HepG2 (cell line): ENCODE results near the gene IGSF8. TPM values are rescaled to one million over a fixed set of nuclear protein-coding genes. Genes with fewer than 3 reads are reported as not detected.

Experiments
- ATAC-seq: fragments of 200-7000 bp; cut with Tn5 transposase; 3 replicates; pipeline ENCODE4 v1.9.1; 2020; ENCODE audit warnings: mild to moderate bottlenecking, moderate library complexity
- BruUV-seq: library from RNA; stranded (reverse); fragments of 400-500 nt; replicated peaks from 2 replicates; lab custom pipeline; 2021; lab: Mats Ljungman, UMichigan
- CTCF ChIA-PET: fragments of 300-600 bp; formaldehyde crosslinking; extraction: SDS; loops from one replicate; lab custom pipeline; 2021; ENCODE audit warnings: low total read pairs, inconsistent platforms, low intra/inter-chr PET ratio; lab: Yijun Ruan, JAX
- POLR2A ChIA-PET: fragments of 350-600 bp; sonication (Branson Sonifier 250); formaldehyde crosslinking; loops from one replicate; lab custom pipeline; 2020; ENCODE audit warnings: antibody characterized with exemption, inconsistent platforms; lab: Yijun Ruan, JAX
- DNase-seq: peaks from one replicate; pipeline ENCODE4 v3.0.0-alpha.2; 2015; ENCODE audit warnings: low spot score
- FAIRE-seq: peaks from 3 replicates; lab custom pipeline; 2011; peaks lifted over from hg19 to GRCh38; lab: Jason Lieb, UNC
- H2AFZ ChIP-seq: one replicate; pipeline ENCODE4 v1.6.1; 2011; ENCODE audit warnings: low read length, inconsistent platforms
- H3K27ac ChIP-seq: fragments of 300-600 bp; 3 replicates; pipeline ENCODE4 v1.8.0; 2011; ENCODE audit warnings: mixed run types, mild to moderate bottlenecking, mixed read lengths, low read length, inconsistent platforms; ENCODE audit not compliant: insufficient read depth; ENCODE audit errors: extremely low read length
- H3K27me3 ChIP-seq, 2 experiments: fragments of 200-600 bp in 1 of 2; 2 replicates in 1 of 2; 3 replicates in 1 of 2; pipeline versions ENCODE4 v1.6.0 to v1.8.0; 2011; ENCODE audit warnings: low read length in 2 of 2, mild to moderate bottlenecking in 2 of 2, moderate library complexity in 2 of 2, inconsistent platforms in 1 of 2; ENCODE audit not compliant: insufficient read depth in 2 of 2, control insufficient read depth in 1 of 2
- H3K36me3 ChIP-seq, 2 experiments: fragments of 200-600 bp in 1 of 2; replicated peaks in 1 of 2; 2 replicates in 1 of 2; 3 replicates in 1 of 2; pipeline versions ENCODE4 v1.5.1 to v1.8.0; 2011; ENCODE audit warnings: low read length in 2 of 2, inconsistent platforms in 1 of 2; ENCODE audit not compliant: insufficient read depth in 2 of 2, control insufficient read depth in 1 of 2
- H3K4me1 ChIP-seq: 2 replicates; pipeline ENCODE4 v1.5.1; 2012; ENCODE audit warnings: low read length, inconsistent platforms; ENCODE audit not compliant: insufficient read depth
- H3K4me2 ChIP-seq: 2 replicates; pipeline ENCODE4 v1.6.0; 2011; ENCODE audit warnings: low read depth, low read length, inconsistent platforms
- H3K4me3 ChIP-seq, 3 experiments: fragments of 200-600 bp in 1 of 3; sonication (generic), shearing (Covaris generic) in 1 of 3; replicated peaks in 1 of 3; 2 replicates each; pipeline ENCODE4 v1.5.1; 2011 to 2016; ENCODE audit warnings: low read length in 3 of 3, inconsistent platforms in 2 of 3, low read depth in 2 of 3, mild to moderate bottlenecking in 2 of 3, control low read depth in 1 of 3, mixed read lengths in 1 of 3; ENCODE audit not compliant: insufficient read depth in 1 of 3
- H3K79me2 ChIP-seq: one replicate; pipeline ENCODE4 v1.6.1; 2011; ENCODE audit warnings: low read length, inconsistent platforms; ENCODE audit not compliant: insufficient read depth
- H3K9ac ChIP-seq: 2 replicates; pipeline ENCODE4 v1.6.0; 2011; ENCODE audit warnings: mild to moderate bottlenecking, low read depth, low read length, inconsistent platforms; ENCODE audit not compliant: insufficient read depth
- H3K9me3 ChIP-seq: 2 replicates; pipeline ENCODE4 v1.5.1; 2012; ENCODE audit warnings: mild to moderate bottlenecking, low read length
- H4K20me1 ChIP-seq: 2 replicates; pipeline ENCODE4 v1.6.0; 2011; ENCODE audit warnings: inconsistent platforms, mild to moderate bottlenecking, low read length, moderate library complexity; ENCODE audit not compliant: insufficient read depth
- ADNP ChIP-seq: sonication (generic); formaldehyde crosslinking; IDR thresholded peaks from 2 replicates; pipeline ENCODE4 v1.4.0; 2020; ENCODE audit warnings: missing genetic modification reagents
- AHR ChIP-seq: IDR thresholded peaks from 2 replicates; pipeline ENCODE4 v1.6.1; 2018; ENCODE audit warnings: missing genetic modification reagents, missing compliant biosample characterization
- EED ChIP-seq: sonication (generic); formaldehyde crosslinking; IDR thresholded peaks from 2 replicates; pipeline ENCODE4 v1.5.0; 2020; ENCODE audit warnings: mild to moderate bottlenecking, missing genetic modification reagents
- HNRNPK ChIP-seq: fragments of 200-400 bp; formaldehyde crosslinking; IDR thresholded peaks from 2 replicates; pipeline ENCODE4 v1.6.1; 2018; ENCODE audit warnings: low read length, low read depth, moderate library complexity, mild to moderate bottlenecking; ENCODE audit not compliant: poor library complexity, severe bottlenecking
- KAT2B ChIP-seq: fragments of 150-350 bp; IDR thresholded peaks from 2 replicates; pipeline ENCODE4 v1.6.1; 2014; ENCODE audit warnings: low read depth, low read length, borderline replicate concordance
- LCORL ChIP-seq, 2 experiments: fragments of 450-650 bp in 1 of 2; sonication (generic) in 1 of 2; formaldehyde crosslinking in 1 of 2; IDR thresholded peaks; 2 replicates each; pipeline versions ENCODE4 v1.5.0 to v1.6.1; 2017 to 2020; ENCODE audit warnings: antibody characterized with exemption in 1 of 2, missing genetic modification reagents in 1 of 2
- PHF21A ChIP-seq: sonication (generic); formaldehyde crosslinking; IDR thresholded peaks from 2 replicates; pipeline ENCODE4 v1.5.0; 2020; ENCODE audit warnings: mild to moderate bottlenecking, missing genetic modification reagents
- PPARG ChIP-seq: conservative IDR thresholded peaks from 2 replicates; pipeline ENCODE4 v1.6.1; 2016; ENCODE audit warnings: missing biosample characterization, missing genetic modification reagents
- ZBTB20 ChIP-seq: sonication (generic); formaldehyde crosslinking; IDR thresholded peaks from 2 replicates; pipeline ENCODE4 v1.8.1; 2023; ENCODE audit warnings: missing genetic modification reagents, low read depth, mild to moderate bottlenecking, borderline replicate concordance
- ZIK1 ChIP-seq: sonication (generic); formaldehyde crosslinking; IDR thresholded peaks from 2 replicates; pipeline ENCODE4 v1.5.0; 2020; ENCODE audit warnings: mild to moderate bottlenecking, low read depth, missing genetic modification reagents, borderline replicate concordance
- ZNF101 ChIP-seq: sonication (generic); formaldehyde crosslinking; IDR thresholded peaks from 2 replicates; pipeline ENCODE4 v1.4.0; 2020; ENCODE audit warnings: mild to moderate bottlenecking, low read depth, missing genetic modification reagents, borderline replicate concordance
- ZNF232 ChIP-seq: sonication (generic); formaldehyde crosslinking; IDR thresholded peaks from 2 replicates; pipeline ENCODE4 v1.4.0; 2020; ENCODE audit warnings: missing genetic modification reagents, borderline replicate concordance
- WGBS: methylation state at CpG from one replicate; pipeline ENCODE4 v1.1.6; 2017; ENCODE audit warnings: low lambda C conversion rate; 5-methylcytosine and 5-hydroxymethylcytosine counted together
- in situ Hi-C: cut with HindIII; loops from 2 replicates; pipeline ENCODE4 v1.10.0; 2017; ENCODE audit warnings: low pct_unique_long_range_greater_than_20kb; ENCODE audit not compliant: extremely low pct_ligation_motif_present
- intact Hi-C: fragments of 100-400 bp; cut with micrococcal nuclease; formaldehyde crosslinking; loops from one replicate; pipeline ENCODE4 v1.10.0; 2022; ENCODE audit not compliant: unreplicated experiment
- polyA plus RNA-seq, 8 experiments: library from polyadenylated mRNA; depleted of rRNA in 3 of 8; stranded (reverse) in 7 of 8; unstranded in 1 of 8; fragments of >200 nt; fragmentation: Illumina TruSeq in 4 of 8; extraction: Trizol in 4 of 8; gene quantifications; 2 replicates each; pipeline versions ENCODE4 v1.2.1 to v1.2.3, GENCODE V29; 2011 to 2016; ENCODE audit warnings: low read depth in 4 of 8, missing spikeins in 1 of 8, mixed read lengths in 1 of 8; ENCODE audit not compliant: insufficient read depth in 1 of 8
- total RNA-seq, 5 experiments: library from RNA; depleted of rRNA; stranded (reverse); fragments of >200 nt; fragmentation: Illumina TruSeq; extraction: Trizol; gene quantifications; 2 replicates each; pipeline ENCODE4 v1.2.3, GENCODE V29; 2016; ENCODE audit warnings: low read depth in 1 of 5
- TF ChIP-seq, protein P1 (sequence below): sonication (generic); formaldehyde crosslinking; IDR thresholded peaks from 2 replicates; pipeline ENCODE4 v1.5.1; 2020; ENCODE audit warnings: missing genetic modification reagents, mild to moderate bottlenecking, borderline replicate concordance
- TF ChIP-seq, protein P2 (sequence below): sonication (generic); formaldehyde crosslinking; IDR thresholded peaks from 2 replicates; pipeline ENCODE4 v1.4.0; 2020; ENCODE audit warnings: missing genetic modification reagents
- TF ChIP-seq, protein P3 (sequence below): sonication (generic); formaldehyde crosslinking; IDR thresholded peaks from 2 replicates; pipeline ENCODE4 v1.8.0; 2022; ENCODE audit warnings: missing genetic modification reagents, mild to moderate bottlenecking, borderline replicate concordance

Gene IGSF8
- total and polyA plus RNA-seq, 2 of the 13 experiments (the other 11 are each of a cell fraction or from before 2014, with no cell fraction given): 24.0 to 41.0 TPM

DNA sequence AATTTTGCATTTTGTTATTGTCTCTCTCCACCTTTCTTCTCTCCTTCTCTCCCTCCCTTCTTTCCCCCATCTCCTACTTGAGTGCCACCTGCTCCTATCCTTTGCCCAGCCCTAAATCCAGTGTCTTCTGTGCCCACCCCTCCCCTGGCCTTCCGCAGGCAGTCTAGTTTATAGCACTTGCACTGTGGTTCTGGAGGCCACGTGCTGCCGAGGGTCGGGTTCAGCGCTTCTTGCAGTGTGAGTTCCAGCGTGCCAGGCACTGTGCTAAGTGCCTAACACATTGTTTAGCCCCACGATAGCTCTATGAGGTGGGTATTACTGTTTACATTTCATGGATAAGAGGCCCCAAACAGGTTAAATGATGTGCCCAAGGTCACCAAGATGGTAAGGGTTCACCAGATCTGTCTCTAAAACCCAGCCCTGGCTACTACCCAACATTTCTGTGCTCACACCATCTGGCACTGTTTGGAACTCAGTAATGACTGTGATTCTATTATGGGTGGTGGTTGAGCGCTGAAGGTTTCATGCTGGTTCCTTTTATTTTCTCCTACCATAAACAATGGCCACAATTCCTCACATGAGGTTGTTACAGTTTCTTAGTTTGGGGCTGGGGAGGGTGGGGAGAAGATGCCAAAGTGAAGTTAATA, 38.9 kb upstream of the IGSF8 start:
- intact Hi-C loops (no loop called here), in situ Hi-C loops (no loop called here)
- H3K79me2 ChIP-seq: no peaks in the 10 kb centered on the region

More for the DNA sequence above, 38.9 kb upstream of the IGSF8 start:
- WGBS: 64% methylated on average over 8 of the region's 8 CpGs
- Histone ChIP-seq H3K9me3 (no peaks in the 10 kb centered on the region), H3K27me3 (no peaks in the 10 kb centered on the region), H3K36me3 (no peaks in the 10 kb centered on the region), H3K9ac (no peak overlapping the region), H4K20me1 (no peaks in the 10 kb centered on the region), H3K4me2 (no peak overlapping the region)
- ATAC-seq: no peak
- no peak for DNase-seq
- TF ChIP-seq ZNF101: no peak
- no peak for TF ChIP-seq HNRNPK
- no peak for TF ChIP-seq EED (CRISPR knock-in tag)
- TF ChIP-seq ADNP (CRISPR knock-in tag): no peak
- no peak for TF ChIP-seq KAT2B
- TF ChIP-seq AHR: no peak
- TF ChIP-seq ZNF232 (CRISPR knock-in tag): no peak
- TF ChIP-seq, protein P1, sequence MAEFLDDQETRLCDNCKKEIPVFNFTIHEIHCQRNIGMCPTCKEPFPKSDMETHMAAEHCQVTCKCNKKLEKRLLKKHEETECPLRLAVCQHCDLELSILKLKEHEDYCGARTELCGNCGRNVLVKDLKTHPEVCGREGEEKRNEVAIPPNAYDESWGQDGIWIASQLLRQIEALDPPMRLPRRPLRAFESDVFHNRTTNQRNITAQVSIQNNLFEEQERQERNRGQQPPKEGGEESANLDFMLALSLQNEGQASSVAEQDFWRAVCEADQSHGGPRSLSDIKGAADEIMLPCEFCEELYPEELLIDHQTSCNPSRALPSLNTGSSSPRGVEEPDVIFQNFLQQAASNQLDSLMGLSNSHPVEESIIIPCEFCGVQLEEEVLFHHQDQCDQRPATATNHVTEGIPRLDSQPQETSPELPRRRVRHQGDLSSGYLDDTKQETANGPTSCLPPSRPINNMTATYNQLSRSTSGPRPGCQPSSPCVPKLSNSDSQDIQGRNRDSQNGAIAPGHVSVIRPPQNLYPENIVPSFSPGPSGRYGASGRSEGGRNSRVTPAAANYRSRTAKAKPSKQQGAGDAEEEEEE (CRISPR knock-in tag): no peak
- no peak for TF ChIP-seq LCORL (IDR thresholded peaks at IDR 0.05)
- no peak for TF ChIP-seq LCORL (CRISPR knock-in tag; IDR thresholded peaks at IDR 0.05)
- TF ChIP-seq ZIK1: no peak
- no peak for TF ChIP-seq PHF21A (CRISPR knock-in tag)
- TF ChIP-seq, protein P2, sequence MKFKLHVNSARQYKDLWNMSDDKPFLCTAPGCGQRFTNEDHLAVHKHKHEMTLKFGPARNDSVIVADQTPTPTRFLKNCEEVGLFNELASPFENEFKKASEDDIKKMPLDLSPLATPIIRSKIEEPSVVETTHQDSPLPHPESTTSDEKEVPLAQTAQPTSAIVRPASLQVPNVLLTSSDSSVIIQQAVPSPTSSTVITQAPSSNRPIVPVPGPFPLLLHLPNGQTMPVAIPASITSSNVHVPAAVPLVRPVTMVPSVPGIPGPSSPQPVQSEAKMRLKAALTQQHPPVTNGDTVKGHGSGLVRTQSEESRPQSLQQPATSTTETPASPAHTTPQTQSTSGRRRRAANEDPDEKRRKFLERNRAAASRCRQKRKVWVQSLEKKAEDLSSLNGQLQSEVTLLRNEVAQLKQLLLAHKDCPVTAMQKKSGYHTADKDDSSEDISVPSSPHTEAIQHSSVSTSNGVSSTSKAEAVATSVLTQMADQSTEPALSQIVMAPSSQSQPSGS (CRISPR knock-in tag): no peak
- TF ChIP-seq ZBTB20 (CRISPR knock-in tag): no peak
- TF ChIP-seq, protein P3, sequence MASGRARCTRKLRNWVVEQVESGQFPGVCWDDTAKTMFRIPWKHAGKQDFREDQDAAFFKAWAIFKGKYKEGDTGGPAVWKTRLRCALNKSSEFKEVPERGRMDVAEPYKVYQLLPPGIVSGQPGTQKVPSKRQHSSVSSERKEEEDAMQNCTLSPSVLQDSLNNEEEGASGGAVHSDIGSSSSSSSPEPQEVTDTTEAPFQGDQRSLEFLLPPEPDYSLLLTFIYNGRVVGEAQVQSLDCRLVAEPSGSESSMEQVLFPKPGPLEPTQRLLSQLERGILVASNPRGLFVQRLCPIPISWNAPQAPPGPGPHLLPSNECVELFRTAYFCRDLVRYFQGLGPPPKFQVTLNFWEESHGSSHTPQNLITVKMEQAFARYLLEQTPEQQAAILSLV (CRISPR knock-in tag): no peak
- no peak for TF ChIP-seq PPARG (CRISPR knock-in tag)
- TF ChIP-seq, all 625 proteins: peak for 0
- BruUV-seq: no TSS peak
- Histone ChIP-seq H3K4me1 (peaks cover 3% of the 10 kb centered on the region), H3K4me3 (no peak overlapping the region), H3K27ac (no peak overlapping the region), H2AFZ (no peak overlapping the region)
- FAIRE-seq: no peak
- ChIA-PET CTCF (no interaction called here), POLR2A (no interaction called here)
